Measurements from ENCODE around the gene PRPF6. TPM values are rescaled to one million over a fixed set of nuclear protein-coding genes. Genes with fewer than 3 reads are reported as not detected.

PRPF6 gene
- total RNA-seq, 1 donor from 2014 or later = 52.6 TPM

GRCh38 chr20:64035066-64035932, 54.4 kb downstream of the PRPF6 start:
- Mint-ChIP-seq H3K36me3 (ENCODE audit: low read depth, unreplicated experiment) (peaks cover 13% of the 10 kb centered on the region), H3K4me1 (ENCODE audit: low read depth, unreplicated experiment) (peaks cover 7% of the 10 kb centered on the region), H3K9me3 (ENCODE audit: unreplicated experiment) (peaks cover 2% of the 10 kb centered on the region), H3K27me3 (ENCODE audit: low read depth, unreplicated experiment) (peaks cover 8% of the 10 kb centered on the region), H3K27ac (ENCODE audit: unreplicated experiment) (no peak overlapping the region), H3K4me3 (ENCODE audit: unreplicated experiment) (no peak overlapping the region)
- Histone ChIP-seq H3K27ac (ENCODE audit: low read depth, low read length) (no peak overlapping the region), H2AFZ (ENCODE audit: low read depth, low read length) (no peak overlapping the region), H3K36me3 (ENCODE audit: insufficient read depth, low read length) (peaks cover 2% of the 10 kb centered on the region), H4K20me1 (ENCODE audit: insufficient read depth, low read length) (peaks cover 36% of the 10 kb centered on the region), H3K4me1 (ENCODE audit: insufficient read depth, low read length) (peaks cover 3% of the 10 kb centered on the region), H3K79me2 (ENCODE audit: insufficient read depth, low read length) (no peaks in the 10 kb centered on the region), H3K27me3 (ENCODE audit: insufficient read depth, low read length) (peaks cover 14% of the 10 kb centered on the region), H3K9me3 (ENCODE audit: insufficient read depth, low read depth, low read length) (no peaks in the 10 kb centered on the region), H3K9ac (ENCODE audit: low read length) (no peak overlapping the region), H3K4me3 (ENCODE audit: insufficient read depth, low read depth, low read length) (no peak overlapping the region), H3K4me2 (ENCODE audit: low read length) (no peak overlapping the region)
- no peak for FAIRE-seq
- DNase-seq (ENCODE audit: low read depth) = no peak
- no peak for TF ChIP-seq CTCF (IDR thresholded peaks at IDR 0.05; ENCODE audit: insufficient read depth, low read depth, low read length)

- Histone ChIP-seq H3K27me3 (ENCODE audit: insufficient read depth, low read length) (peaks cover 20% of the 10 kb centered on the region), H3K36me3 (ENCODE audit: insufficient read depth, low read length) (peaks cover 2% of the 10 kb centered on the region), H3K4me3 (ENCODE audit: insufficient read depth, low read depth, low read length) (no peak within 1 kb of the TSS), H3K4me1 (ENCODE audit: insufficient read depth, low read length) (peaks cover 3% of the 10 kb centered on the region), H3K4me2 (ENCODE audit: low read length) (no peak within 1 kb of the TSS), H3K27ac (ENCODE audit: low read depth, low read length) (no peak within 1 kb of the TSS), H3K9me3 (ENCODE audit: insufficient read depth, low read depth, low read length) (no peaks in the 10 kb centered on the region), H3K9ac (ENCODE audit: low read length) (no peak within 1 kb of the TSS), H2AFZ (ENCODE audit: low read depth, low read length) (no peak within 1 kb of the TSS), H4K20me1 (ENCODE audit: insufficient read depth, low read length) (peaks cover 32% of the 10 kb centered on the region), H3K79me2 (ENCODE audit: insufficient read depth, low read length) (no peaks in the 10 kb centered on the region)
- Mint-ChIP-seq H3K36me3 (ENCODE audit: low read depth, unreplicated experiment) (peaks cover 9% of the 10 kb centered on the region), H3K27ac (ENCODE audit: unreplicated experiment) (no peak within 1 kb of the TSS), H3K4me1 (ENCODE audit: low read depth, unreplicated experiment) (peaks cover 7% of the 10 kb centered on the region), H3K4me3 (ENCODE audit: unreplicated experiment) (no peak within 1 kb of the TSS), H3K9me3 (ENCODE audit: unreplicated experiment) (peaks cover 2% of the 10 kb centered on the region), H3K27me3 (ENCODE audit: low read depth, unreplicated experiment) (peaks cover 10% of the 10 kb centered on the region)
- FAIRE-seq (no peak), DNase-seq (ENCODE audit: low read depth) (no peak)
- TF ChIP-seq CTCF (IDR thresholded peaks at IDR 0.05; ENCODE audit: insufficient read depth, low read depth, low read length) = no peak
- no peak for TF ChIP-seq EZH2 (IDR thresholded peaks at IDR 0.05; ENCODE audit: insufficient read depth, low read length)
These were observed 55.0 kb downstream of the PRPF6 start, which contains the start of gene C20orf204 for GRCh38 chr20:64035933-64036345. Gene C20orf204, plus strand, starts transcription at chr20:64036182. Its CDS starts 142 bp downstream, at chr20:64036324.
